Omental fat pad (tissue), 4 donors: ENCODE results near the gene COL23A1. TPM values are rescaled to one million over a fixed set of nuclear protein-coding genes. Genes with fewer than 3 reads are reported as not detected.

Experiments used
- ATAC-seq: fragments of 150-250 bp; one replicate; pipeline ENCODE4 v1.9.1; 2016; ENCODE audit warnings: mild to moderate bottlenecking, moderate library complexity; ENCODE audit not compliant: low FRiP score
- DNase-seq: peaks from one replicate; pipeline ENCODE4 v3.0.0-alpha.2; 2019; ENCODE audit warnings: low spot score
- CTCF ChIP-seq, 3 donors: fragments of 450-650 bp; IDR thresholded peaks; one replicate each; pipeline ENCODE4 v1.5.1; 2016 to 2017; ENCODE audit warnings: antibody characterized with exemption in 3 of 3, mild to moderate bottlenecking in 3 of 3, moderate library complexity in 2 of 3
- total RNA-seq, 4 donors: library from RNA; depleted of rRNA; stranded (reverse); fragments of >200 nt; gene quantifications; one replicate each; pipeline ENCODE4 v1.1.0, GENCODE V29; 2016

The COL23A1 gene
- total RNA-seq, 4 donors from 2014 or later = 0.12 to 1.0 (median 0.49) TPM

GRCh38 chr5:178544166-178544834 lies 45.9 kb downstream of the COL23A1 start:
- TF ChIP-seq CTCF (IDR thresholded peaks at IDR 0.05) = no peak
- DNase-seq (no peak), ATAC-seq (no peak)

- DNase-seq = no peak
- no peak for TF ChIP-seq CTCF (IDR thresholded peaks at IDR 0.05)
- no peak for ATAC-seq
Measured at GRCh38 chr5:178542455-178542854, 47.7 kb downstream of the COL23A1 start.

- DNase-seq (no peak), ATAC-seq (no peak)
- TF ChIP-seq CTCF (IDR thresholded peaks at IDR 0.05) = no peak
Measured at GRCh38 chr5:178540526-178540925, 49.7 kb downstream of the COL23A1 start.

- TF ChIP-seq CTCF (IDR thresholded peaks at IDR 0.05) = no peak
- DNase-seq (no peak), ATAC-seq (no peak)
Measured at GRCh38 chr5:178538741-178539229, 51.4 kb downstream of the COL23A1 start.

- DNase-seq (no peak), ATAC-seq (no peak)
- no peak for TF ChIP-seq CTCF (IDR thresholded peaks at IDR 0.05)
Measured at GRCh38 chr5:178537467-178538371, 52.5 kb downstream of the COL23A1 start.

- TF ChIP-seq CTCF (IDR thresholded peaks at IDR 0.05) = no peak
- no peak for ATAC-seq
- no peak for DNase-seq
Measured at GRCh38 chr5:178536541-178537466, 53.4 kb downstream of the COL23A1 start.
